Thyroid gland (tissue), 4 donors: ENCODE measurements around the gene PHOX2B.

ENCODE experiments used
- CTCF ChIP-seq, 6 experiments: fragments of 200-600 bp in 3 of 6; fragments of 450-650 bp in 3 of 6; sonication (generic) in 3 of 6; IDR thresholded peaks; one replicate each; pipeline ENCODE4 v1.5.1; 2016 to 2019; ENCODE audit warnings: antibody characterized with exemption in 6 of 6, mild to moderate bottlenecking in 2 of 6, inconsistent platforms in 1 of 6, moderate library complexity in 1 of 6
- POLR2A ChIP-seq, 2 donors: fragments of 450-650 bp; IDR thresholded peaks; one replicate each; pipeline ENCODE4 v1.6.1; 2017; ENCODE audit warnings: antibody characterized with exemption in 2 of 2, mild to moderate bottlenecking in 2 of 2, moderate library complexity in 1 of 2

GRCh38 chr4:41741354-41741753 is 7.2 kb downstream of the PHOX2B start:
- TF ChIP-seq CTCF (IDR thresholded peaks at IDR 0.05) (no peak), POLR2A (IDR thresholded peaks at IDR 0.05) (no peak)
